NT2/D1 (cell line): Measurements from ENCODE around the gene RAMP3.
"Not testable (repeated sequence)": the region's sequence is repeated elsewhere in the genome, so short reads cannot be mapped to it uniquely, and the experiment has no call there.

Experiments
- SUZ12 ChIP-seq: IDR thresholded peaks from 2 replicates; pipeline ENCODE4 v1.6.1; 2011; ENCODE audit not compliant: insufficient read length, insufficient read depth; ENCODE audit errors: extremely low read depth
- YY1 ChIP-seq: IDR thresholded peaks from 2 replicates; pipeline ENCODE4 v1.6.1; 2011; ENCODE audit not compliant: insufficient read length, insufficient read depth

- TF ChIP-seq SUZ12, YY1: not testable (repeated sequence)
Observed at GRCh38 chr7:45114257-45114656, 43.3 kb upstream of the RAMP3 start.
